Stimulated activated CD4-positive, alpha-beta T cell treated with anti-CD3 and anti-CD28 coated beads, Interleukin-2, amount 100 ng/mL, for 24 hours (primary cell): Measurements from ENCODE around the gene NACA.

ENCODE experiments used
- DNase-seq, 2 donors: peaks; one replicate each; pipeline ENCODE4 v3.0.0-alpha.2; 2020

The NACA gene

DNA sequence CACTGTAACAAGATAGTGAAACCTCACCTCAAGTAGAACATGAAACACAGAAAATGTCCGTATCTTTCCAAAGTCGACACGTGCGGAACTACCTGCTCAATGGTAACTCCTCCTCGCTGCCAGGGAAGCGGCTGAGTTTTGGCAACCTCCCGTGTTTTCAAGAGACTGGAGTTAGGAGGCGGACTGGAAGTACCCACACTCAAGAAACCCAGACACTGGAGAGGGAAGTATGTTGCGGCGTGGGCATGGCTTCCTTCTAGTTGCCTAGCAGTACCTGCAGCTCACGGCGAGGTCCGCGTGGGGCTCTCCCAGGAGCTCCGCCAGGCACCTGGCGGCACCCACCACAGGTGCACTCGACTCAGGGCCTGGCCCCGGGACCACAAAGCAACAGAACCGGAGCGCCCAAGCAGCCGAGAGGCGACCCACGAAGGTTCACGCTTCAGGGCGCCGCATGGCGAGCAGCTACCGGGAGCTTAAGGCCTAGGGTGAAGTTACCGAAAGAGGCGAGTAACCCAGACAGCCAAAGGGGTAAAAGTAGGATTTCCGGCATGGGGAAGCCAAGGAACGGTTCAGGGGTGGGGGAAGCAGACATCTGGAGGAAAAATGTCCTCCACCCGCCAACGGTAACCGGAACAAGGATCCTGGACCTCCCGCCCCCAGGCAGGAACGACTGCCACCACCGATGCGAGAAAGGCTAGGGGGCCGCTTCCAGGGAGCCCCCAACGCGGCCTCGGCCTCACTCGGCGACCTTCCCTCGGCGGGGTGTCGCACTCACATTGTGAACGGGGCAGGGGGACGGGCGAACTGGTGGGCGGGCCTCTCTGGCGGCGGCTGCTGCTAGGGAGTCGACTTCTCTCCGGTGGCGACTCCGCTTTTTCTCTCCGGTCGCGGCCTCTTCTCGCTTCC lies 37.6 kb downstream of the NACA start:
- peak; percentile 60 to 61 for DNase-seq

DNA sequence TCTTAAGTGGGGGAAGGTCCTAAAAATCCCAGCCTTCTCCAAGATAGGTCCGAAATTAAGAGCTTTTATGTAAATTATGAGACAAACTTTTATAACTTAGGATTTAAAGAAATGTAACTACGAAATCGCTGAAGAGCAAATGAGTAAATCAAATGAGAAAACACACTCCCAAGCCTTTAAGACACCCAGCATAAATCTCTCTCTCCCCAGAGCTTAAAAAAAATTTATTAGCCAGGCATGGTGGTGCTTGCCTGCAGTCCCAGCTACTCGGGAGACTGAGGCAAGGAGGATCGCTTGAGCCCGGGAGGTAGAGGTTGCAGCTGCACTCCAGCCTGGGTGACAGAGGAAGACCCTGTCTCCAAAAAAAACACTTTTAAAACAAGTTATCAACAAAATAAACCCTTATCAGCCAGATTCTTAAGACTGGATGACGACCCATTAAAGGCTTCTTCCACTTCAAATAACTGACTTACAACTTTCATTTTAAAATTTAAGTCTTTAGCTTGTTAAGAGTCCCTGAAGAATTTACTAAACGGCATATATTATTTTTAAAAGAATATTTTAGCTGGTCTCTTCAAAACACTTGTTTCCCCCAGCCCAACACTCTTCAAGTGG lies 40.2 kb downstream of the NACA start:
- DNase-seq, result no peak

DNA sequence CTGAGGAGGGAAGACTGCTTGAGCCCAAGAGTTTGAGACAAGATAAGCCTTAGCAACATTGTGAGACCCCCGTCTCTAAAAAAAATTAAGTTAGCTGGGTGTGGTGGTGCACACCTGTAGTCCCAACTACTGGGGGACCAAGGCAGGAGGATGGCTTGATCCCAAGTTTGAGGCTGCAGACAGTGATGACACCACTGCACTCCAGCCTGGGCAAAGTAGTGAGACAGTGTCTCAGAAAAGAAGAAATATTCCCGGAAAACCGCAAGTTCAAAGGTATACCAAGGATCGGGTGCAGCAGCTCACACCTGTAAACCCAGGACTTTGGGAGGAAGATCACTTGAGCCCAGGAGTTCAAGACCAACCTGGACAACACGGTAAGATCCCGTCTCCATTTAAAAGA lies 42.8 kb downstream of the NACA start:
- DNase-seq, result no peak

DNA sequence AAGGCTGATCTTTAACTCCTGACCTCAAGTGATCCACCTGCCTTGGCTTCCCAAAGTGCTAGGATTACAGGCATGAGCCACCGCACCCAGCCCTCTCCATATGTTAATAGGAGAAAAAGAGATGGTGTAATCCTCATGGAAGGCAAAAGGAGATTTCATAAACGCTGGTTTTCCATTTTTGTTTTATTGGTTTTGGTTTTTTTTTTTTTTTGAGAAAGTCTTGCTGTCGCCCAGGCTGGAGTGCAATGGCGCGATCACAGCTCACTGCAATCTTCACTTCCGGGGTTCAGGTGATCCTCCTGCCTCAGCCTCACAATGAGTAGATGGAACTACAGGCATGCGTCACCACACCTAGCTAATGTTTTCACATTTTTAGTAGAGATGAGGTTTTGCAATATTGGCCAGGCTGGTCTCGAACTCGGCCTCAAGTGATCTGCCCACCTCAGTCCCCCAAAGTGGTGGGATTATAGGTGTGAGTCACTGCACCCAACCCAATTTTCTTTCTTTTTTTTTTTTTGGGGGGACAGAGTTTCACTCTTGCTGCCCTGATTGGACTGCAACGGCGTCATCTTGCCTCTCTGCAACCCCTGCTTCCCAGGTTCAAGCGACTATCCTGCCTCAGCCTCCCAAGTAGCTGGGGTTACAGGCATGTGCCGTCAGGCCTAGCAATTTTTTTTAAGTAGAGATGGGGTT lies 45.1 kb downstream of the NACA start:
- DNase-seq, result no peak

DNA sequence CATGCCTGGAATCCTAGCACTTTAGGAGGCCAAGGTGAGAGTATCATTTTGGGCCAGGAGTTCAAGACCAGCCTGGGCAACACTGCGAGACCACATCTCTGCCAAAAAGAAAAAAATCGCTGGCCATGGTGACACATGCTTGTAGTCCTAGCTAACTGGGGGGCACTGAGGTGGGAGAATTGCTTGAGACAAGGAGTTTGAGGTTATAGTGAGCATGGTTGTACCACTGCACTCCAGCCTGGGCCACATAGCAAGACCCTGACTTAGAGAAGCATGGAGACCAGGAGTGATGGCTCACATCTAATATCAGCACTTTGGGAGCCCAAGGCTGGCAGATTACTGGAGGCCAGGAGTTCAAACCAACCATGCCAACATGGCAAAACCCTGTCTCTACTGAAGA lies 46.2 kb downstream of the NACA start:
- DNase-seq, result no peak

DNA sequence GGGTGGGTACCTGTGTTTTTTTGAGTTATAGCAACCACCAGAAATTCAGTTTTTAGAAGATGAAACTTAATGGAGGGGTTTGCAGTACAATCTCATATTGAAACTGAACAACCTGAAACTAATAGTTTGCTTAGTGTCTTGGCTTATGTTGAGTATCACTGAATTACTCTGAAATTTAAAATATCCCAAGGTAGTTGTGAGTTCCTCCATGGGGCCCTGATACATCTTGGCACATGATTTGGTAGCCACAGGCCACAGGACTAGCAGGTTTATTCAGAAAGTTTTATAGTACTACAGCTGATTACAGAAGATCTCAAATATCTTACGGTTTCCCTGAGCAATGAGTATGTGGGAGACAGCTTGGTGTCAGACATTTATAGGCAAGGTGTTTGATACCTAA lies 47.4 kb downstream of the NACA start:
- no peak for DNase-seq

DNA sequence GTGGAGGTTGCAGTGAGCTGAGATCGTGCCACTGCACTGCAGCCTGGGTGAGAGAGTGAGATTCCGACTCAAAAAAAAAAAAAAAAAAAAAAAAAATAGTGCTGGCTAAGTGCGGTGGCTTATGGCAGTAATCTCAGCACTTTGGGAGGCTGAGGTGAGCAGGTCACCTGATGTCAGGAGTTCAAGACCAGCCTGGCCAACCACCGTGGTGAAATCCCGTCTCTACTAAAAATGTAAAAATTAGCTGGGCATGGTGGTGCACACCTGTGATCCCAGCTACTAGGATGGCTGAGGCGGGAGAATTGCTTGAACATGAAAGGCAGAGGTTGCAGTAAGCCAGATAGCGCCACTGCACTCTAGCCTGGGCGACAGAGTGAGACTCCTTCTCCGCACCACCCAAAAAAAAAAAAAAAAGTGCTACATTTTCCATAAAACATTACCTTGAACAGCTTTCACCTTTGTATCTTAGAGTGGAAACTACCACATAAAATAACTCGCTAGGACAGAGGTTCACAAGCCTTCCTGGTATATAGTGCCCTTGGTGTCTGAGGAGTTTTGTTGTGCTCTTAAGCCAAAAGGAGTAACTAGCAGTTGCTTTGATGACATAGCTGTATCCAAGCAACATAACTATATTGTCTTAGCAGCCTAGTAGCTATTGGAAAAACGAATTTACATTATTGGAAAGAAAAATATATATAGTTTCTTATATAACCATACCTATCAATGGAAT lies 48.1 kb downstream of the NACA start:
- DNase-seq, result no peak

DNA sequence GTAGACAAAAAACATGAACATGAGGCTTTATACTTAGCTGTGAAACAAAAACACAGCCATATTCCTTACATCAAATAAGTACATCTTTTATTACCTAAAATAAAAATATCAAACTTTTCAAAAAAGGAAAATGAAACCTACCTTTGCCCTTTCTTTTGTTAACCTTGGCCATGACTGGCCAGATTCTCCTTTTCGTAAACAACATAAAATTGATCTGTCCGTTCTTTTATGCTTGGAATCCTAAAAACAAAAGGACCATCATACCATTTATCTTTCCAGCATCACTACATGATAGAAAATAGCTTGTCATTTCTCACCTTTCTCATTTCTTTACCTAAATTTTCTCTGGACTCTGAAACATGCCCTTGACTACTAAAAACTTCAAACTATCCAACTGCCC lies 53.5 kb downstream of the NACA start:
- DNase-seq, result no peak

DNA sequence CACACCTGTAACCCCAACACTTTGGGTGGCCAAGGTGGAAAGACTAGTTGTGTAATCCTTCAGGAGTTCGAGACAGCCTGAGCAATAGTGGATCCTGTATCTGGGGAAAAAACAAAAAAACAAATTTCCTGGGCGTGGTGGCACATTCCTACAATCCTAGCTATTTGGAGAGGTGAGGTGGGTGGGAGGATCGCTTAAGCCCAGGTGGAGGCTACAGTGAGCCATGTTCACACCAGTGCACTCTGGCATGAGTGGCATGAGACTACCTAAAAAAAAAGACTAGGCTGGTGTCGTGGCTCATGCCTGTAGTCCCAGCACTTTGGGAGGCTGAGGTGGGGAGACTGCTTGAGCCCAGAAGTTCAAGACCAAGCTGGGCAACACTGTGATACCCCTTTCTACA lies 54.3 kb downstream of the NACA start:
- DNase-seq, result no peak

DNA sequence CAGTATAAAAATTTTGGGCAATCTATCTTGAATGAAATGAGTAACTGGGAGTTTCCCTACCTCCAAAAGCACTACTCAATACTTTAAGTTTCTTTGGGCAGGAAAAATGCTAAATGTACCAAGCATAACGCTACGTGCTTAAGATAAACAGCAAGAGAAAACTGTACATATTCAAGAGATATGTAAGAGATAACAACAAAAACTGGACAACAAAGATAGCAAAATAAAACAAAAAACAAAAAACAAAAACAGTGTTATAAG lies 57.0 kb downstream of the NACA start:
- DNase-seq, result no peak
